ENCODE data around the gene DDX27. TPM values are rescaled to one million over a fixed set of nuclear protein-coding genes. Genes with fewer than 3 reads are reported as not detected.

DDX27 gene
- total and polyA plus RNA-seq, 9 of the 15 experiments (the other 6 are each of a cell fraction or from before 2014, with no cell fraction given), result 17.9 to 79.3 (median 57.0) TPM

GRCh38 chr20:49259799-49260198 is 40.6 kb downstream of the DDX27 start:
- H4K20me1 ChIP-seq (replicated peaks; ENCODE audit: control insufficient read depth, insufficient read depth, low read length), result no peaks in the 10 kb centered on the region
- no peak for TF ChIP-seq ZNF282 (CRISPR knock-in tag; IDR thresholded peaks at IDR 0.05)
- TF ChIP-seq RAD51 (IDR thresholded peaks at IDR 0.05; ENCODE audit: borderline replicate concordance, low read depth), result no peak
- no peak for TF ChIP-seq NR2C2 (CRISPR knock-in tag; IDR thresholded peaks at IDR 0.05)
- TF ChIP-seq NR2C2 (tag; IDR thresholded peaks at IDR 0.05), result no peak
- TF ChIP-seq, protein P1, sequence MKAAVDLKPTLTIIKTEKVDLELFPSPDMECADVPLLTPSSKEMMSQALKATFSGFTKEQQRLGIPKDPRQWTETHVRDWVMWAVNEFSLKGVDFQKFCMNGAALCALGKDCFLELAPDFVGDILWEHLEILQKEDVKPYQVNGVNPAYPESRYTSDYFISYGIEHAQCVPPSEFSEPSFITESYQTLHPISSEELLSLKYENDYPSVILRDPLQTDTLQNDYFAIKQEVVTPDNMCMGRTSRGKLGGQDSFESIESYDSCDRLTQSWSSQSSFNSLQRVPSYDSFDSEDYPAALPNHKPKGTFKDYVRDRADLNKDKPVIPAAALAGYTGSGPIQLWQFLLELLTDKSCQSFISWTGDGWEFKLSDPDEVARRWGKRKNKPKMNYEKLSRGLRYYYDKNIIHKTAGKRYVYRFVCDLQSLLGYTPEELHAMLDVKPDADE (conservative IDR thresholded peaks at IDR 0.05; ENCODE audit: control insufficient read depth, low read depth, low read length), result no peak
- no peak for TF ChIP-seq STAG1 (CRISPR knock-in tag; IDR thresholded peaks at IDR 0.05; ENCODE audit: borderline replicate concordance)
- no peak for TF ChIP-seq ELK3 (CRISPR knock-in tag; IDR thresholded peaks at IDR 0.05)
- no peak for TF ChIP-seq HMBOX1 (IDR thresholded peaks at IDR 0.05)
- TF ChIP-seq SLC30A9 (CRISPR knock-in tag; IDR thresholded peaks at IDR 0.05), result no peak
- TF ChIP-seq SRSF7 (optimal IDR thresholded peaks at IDR 0.05; ENCODE audit: low read depth, low read length), result no peak
- no peak for TF ChIP-seq CBX5 (IDR thresholded peaks at IDR 0.05; ENCODE audit: borderline replicate concordance, low read depth)
- TF ChIP-seq ESRRA (IDR thresholded peaks at IDR 0.05; ENCODE audit: borderline replicate concordance, low read depth), result no peak
- POLR2A ChIA-PET, result interaction anchor here (2.2 kb wide), 1 partner anchor 13 kb away, joined by 7 read pairs; no protein-coding TSS in a partner anchor
- H3K9ac ChIP-seq (ENCODE audit: insufficient read depth in 1 of 2, low read depth in 2 of 2, low read length in 2 of 2), result no peak overlapping the region
- FAIRE-seq (no peak), DNase-seq (ENCODE audit: extremely low read depth in 1 of 4, low spot score in 3 of 4) (no peak), ATAC-seq (no peak)
- H3K4me3 ChIP-seq, result no peak overlapping the region
- H3K27me3 ChIP-seq (ENCODE audit: control insufficient read depth in 2 of 2, insufficient read depth in 2 of 2, low read length in 2 of 2), result no peaks in the 10 kb centered on the region
- peaks cover 2% of the 10 kb centered on the region for H3K9me1 ChIP-seq (ENCODE audit: control insufficient read depth, insufficient read depth, low read length)
- 100% methylated on average over 2 of the region's 2 CpGs for WGBS (ENCODE audit: insufficient coverage, low coverage, missing lambda C conversion rate)
- no peak overlapping the region for H3K27ac ChIP-seq (ENCODE audit: extremely low read depth, low read depth, low read length)
- H3K4me1 ChIP-seq (replicated peaks in 1 of 2; ENCODE audit: control insufficient read depth in 2 of 2, insufficient read depth in 2 of 2, low read length in 2 of 2), result no peaks in the 10 kb centered on the region
- H3K9me3 ChIP-seq (replicated peaks; ENCODE audit: control insufficient read depth, insufficient read depth, low read depth, low read length), result no peaks in the 10 kb centered on the region
- peaks cover 80% of the 10 kb centered on the region for H3K36me3 ChIP-seq (ENCODE audit: control insufficient read depth, insufficient read depth, low read length)
- intact Hi-C loops (cut with micrococcal nuclease) (no loop called here), in situ Hi-C loops (cut with MboI) (no loop called here)
- BruUV-seq (replicated peaks), result no TSS peak
- H3K4me2 ChIP-seq (ENCODE audit: insufficient read depth, low read length), result no peak overlapping the region
- CTCF ChIA-PET (ENCODE audit: low intra/inter-chr PET ratio), result no interaction called here
- no peak overlapping the region for H2AFZ ChIP-seq (ENCODE audit: low read depth, low read length)
- no peaks in the 10 kb centered on the region for H3K79me2 ChIP-seq (ENCODE audit: control insufficient read depth, insufficient read depth, low read length)
